HepG2 (cell line): ENCODE results near the gene NAGA. TPM values are rescaled to one million over a fixed set of nuclear protein-coding genes. Genes with fewer than 3 reads are reported as not detected.
A peak's percentile ranks its signal among the peaks of the same experiment; 100 is the strongest.

Experiments used
- ARNT2 ChIP-seq: sonication (generic); formaldehyde crosslinking; IDR thresholded peaks from 2 replicates; pipeline ENCODE4 v1.8.0; 2022; ENCODE audit warnings: mild to moderate bottlenecking, low read depth, missing genetic modification reagents, moderate library complexity
- CAMTA2 ChIP-seq: sonication (generic); formaldehyde crosslinking; IDR thresholded peaks from 2 replicates; pipeline ENCODE4 v1.4.0; 2020; ENCODE audit warnings: mild to moderate bottlenecking, missing genetic modification reagents, borderline replicate concordance
- FOXM1 ChIP-seq: sonication (generic); formaldehyde crosslinking; IDR thresholded peaks from 2 replicates; pipeline ENCODE4 v1.5.0; 2020; ENCODE audit warnings: missing genetic modification reagents
- HNRNPL ChIP-seq: fragments of 200-400 bp; formaldehyde crosslinking; IDR thresholded peaks from 2 replicates; pipeline ENCODE4 v1.6.1; 2017; ENCODE audit warnings: mild to moderate bottlenecking, low read depth, low read length
- IRF9 ChIP-seq: sonication (generic); formaldehyde crosslinking; IDR thresholded peaks from 2 replicates; pipeline ENCODE4 v1.8.0; 2022; ENCODE audit warnings: missing genetic modification reagents, mild to moderate bottlenecking, borderline replicate concordance
- MED13 ChIP-seq: sonication (generic); formaldehyde crosslinking; IDR thresholded peaks from 2 replicates; pipeline ENCODE4 v1.5.0; 2020; ENCODE audit warnings: missing genetic modification reagents
- MXI1 ChIP-seq: IDR thresholded peaks from 3 replicates; pipeline ENCODE4 v1.6.1; 2012; ENCODE audit warnings: low read depth, low read length, inconsistent platforms, borderline replicate concordance
- MYNN ChIP-seq: sonication (generic); formaldehyde crosslinking; IDR thresholded peaks from 2 replicates; pipeline ENCODE4 v1.4.0; 2020; ENCODE audit warnings: mild to moderate bottlenecking, low read depth, missing genetic modification reagents
- NCOA2 ChIP-seq: sonication (generic); formaldehyde crosslinking; IDR thresholded peaks from 2 replicates; pipeline ENCODE4 v1.8.0; 2022; ENCODE audit warnings: inconsistent platforms
- YY1 ChIP-seq: IDR thresholded peaks from 2 replicates; pipeline ENCODE4 v1.6.1; 2011; ENCODE audit warnings: low read length, low read depth, moderate library complexity, mild to moderate bottlenecking; ENCODE audit not compliant: insufficient read depth, insufficient replicate concordance
- ZBED4 ChIP-seq: sonication (generic); formaldehyde crosslinking; IDR thresholded peaks from 2 replicates; pipeline ENCODE4 v1.4.0; 2020; ENCODE audit warnings: missing genetic modification reagents, borderline replicate concordance
- ZBTB38 ChIP-seq: sonication (generic); formaldehyde crosslinking; IDR thresholded peaks from 2 replicates; pipeline ENCODE4 v1.5.1; 2020; ENCODE audit warnings: mild to moderate bottlenecking, missing genetic modification reagents
- ZBTB7B ChIP-seq: sonication (generic); formaldehyde crosslinking; IDR thresholded peaks from 2 replicates; pipeline ENCODE4 v1.4.0; 2020; ENCODE audit warnings: missing genetic modification reagents
- ZNF160 ChIP-seq: sonication (generic); formaldehyde crosslinking; IDR thresholded peaks from 2 replicates; pipeline ENCODE4 v1.8.0; 2022; ENCODE audit warnings: mild to moderate bottlenecking, inconsistent platforms, missing genetic modification reagents
- ZNF274 ChIP-seq: sonication (generic); formaldehyde crosslinking; IDR thresholded peaks from 2 replicates; pipeline ENCODE4 v1.5.1; 2020; ENCODE audit warnings: mild to moderate bottlenecking, missing genetic modification reagents
- ZNF281 ChIP-seq: sonication (generic); formaldehyde crosslinking; IDR thresholded peaks from 2 replicates; pipeline ENCODE4 v1.4.0; 2020; ENCODE audit warnings: missing genetic modification reagents, borderline replicate concordance
- ZNF34 ChIP-seq: sonication (generic); formaldehyde crosslinking; IDR thresholded peaks from 2 replicates; pipeline ENCODE4 v1.4.0; 2020; ENCODE audit warnings: mild to moderate bottlenecking, missing genetic modification reagents, borderline replicate concordance
- ZNF552 ChIP-seq: sonication (generic); formaldehyde crosslinking; IDR thresholded peaks from 2 replicates; pipeline ENCODE4 v1.9.0; 2022; ENCODE audit warnings: missing genetic modification reagents, mild to moderate bottlenecking, borderline replicate concordance
- ZNF644 ChIP-seq: IDR thresholded peaks from 2 replicates; pipeline ENCODE4 v1.6.1; 2016; ENCODE audit warnings: low read depth
- ZNF879 ChIP-seq: sonication (generic); formaldehyde crosslinking; IDR thresholded peaks from 2 replicates; pipeline ENCODE4 v1.8.1; 2023; ENCODE audit warnings: missing genetic modification reagents
- ZSCAN30 ChIP-seq: sonication (generic); formaldehyde crosslinking; IDR thresholded peaks from 2 replicates; pipeline ENCODE4 v1.5.0; 2020; ENCODE audit warnings: mild to moderate bottlenecking, missing genetic modification reagents
- polyA plus RNA-seq, 8 experiments: library from polyadenylated mRNA; depleted of rRNA in 3 of 8; stranded (reverse) in 7 of 8; unstranded in 1 of 8; fragments of >200 nt; fragmentation: Illumina TruSeq in 4 of 8; extraction: Trizol in 4 of 8; gene quantifications; 2 replicates each; pipeline versions ENCODE4 v1.2.1 to v1.2.3, GENCODE V29; 2011 to 2016; ENCODE audit warnings: low read depth in 4 of 8, missing spikeins in 1 of 8, mixed read lengths in 1 of 8; ENCODE audit not compliant: insufficient read depth in 1 of 8
- total RNA-seq, 5 experiments: library from RNA; depleted of rRNA; stranded (reverse); fragments of >200 nt; fragmentation: Illumina TruSeq; extraction: Trizol; gene quantifications; 2 replicates each; pipeline ENCODE4 v1.2.3, GENCODE V29; 2016; ENCODE audit warnings: low read depth in 1 of 5

Gene NAGA
- total and polyA plus RNA-seq, 2 of the 13 experiments (the other 11 are each of a cell fraction or from before 2014, with no cell fraction given) = 15.1 to 23.4 TPM

- peak; percentile 81 for TF ChIP-seq ZNF274 (CRISPR knock-in tag)
- TF ChIP-seq MED13 (CRISPR knock-in tag) = peak; percentile 39; the same call in 1 of the 2 replicates
- no peak for TF ChIP-seq ZNF644 (CRISPR knock-in tag)
- TF ChIP-seq IRF9 (CRISPR knock-in tag) = peak; percentile 74; the same call in 1 of the 2 replicates
- 0 out of 2 replicates have a peak, but pooled peaks have one; percentile 48 for TF ChIP-seq ZBTB7B (CRISPR knock-in tag)
- peak; percentile 45 for TF ChIP-seq ZBED4 (CRISPR knock-in tag)
- peak; percentile 85 for TF ChIP-seq HNRNPL
- peak; percentile 63; the same call in 1 of the 2 replicates for TF ChIP-seq ZBTB38 (CRISPR knock-in tag)
- no peak; the same call in 1 of the 2 replicates for TF ChIP-seq NCOA2
- no peak for TF ChIP-seq ZNF34
- TF ChIP-seq ZNF879 (CRISPR knock-in tag) = 0 out of 2 replicates have a peak, but pooled peaks have one; percentile 38
- 0 out of 2 replicates have a peak, but pooled peaks have one; percentile 7 for TF ChIP-seq ZNF281 (CRISPR knock-in tag)
- TF ChIP-seq ZSCAN30 = no peak
- TF ChIP-seq MYNN (CRISPR knock-in tag) = peak; percentile 94
- TF ChIP-seq ARNT2 (CRISPR knock-in tag) = peak; percentile 66; the same call in 1 of the 2 replicates
- no peak; the same call in 1 of the 2 replicates for TF ChIP-seq CAMTA2 (CRISPR knock-in tag)
- peak; percentile 88; the same call in 1 of the 3 replicates for TF ChIP-seq MXI1
- TF ChIP-seq FOXM1 (CRISPR knock-in tag) = no peak
- TF ChIP-seq YY1 = peak; percentile 96
- 0 out of 2 replicates have a peak, but pooled peaks have one; percentile 35 for TF ChIP-seq ZNF160 (CRISPR knock-in tag)
- TF ChIP-seq ZNF552 (CRISPR knock-in tag) = no peak; the same call in 1 of the 2 replicates
Measured at GRCh38 chr22:42079319-42080251, 9.0 kb upstream of the NAGA start, which contains the start of gene SMDT1 (continued).
